ENCODE measurements around the gene TESK1.

TESK1 gene

DNA sequence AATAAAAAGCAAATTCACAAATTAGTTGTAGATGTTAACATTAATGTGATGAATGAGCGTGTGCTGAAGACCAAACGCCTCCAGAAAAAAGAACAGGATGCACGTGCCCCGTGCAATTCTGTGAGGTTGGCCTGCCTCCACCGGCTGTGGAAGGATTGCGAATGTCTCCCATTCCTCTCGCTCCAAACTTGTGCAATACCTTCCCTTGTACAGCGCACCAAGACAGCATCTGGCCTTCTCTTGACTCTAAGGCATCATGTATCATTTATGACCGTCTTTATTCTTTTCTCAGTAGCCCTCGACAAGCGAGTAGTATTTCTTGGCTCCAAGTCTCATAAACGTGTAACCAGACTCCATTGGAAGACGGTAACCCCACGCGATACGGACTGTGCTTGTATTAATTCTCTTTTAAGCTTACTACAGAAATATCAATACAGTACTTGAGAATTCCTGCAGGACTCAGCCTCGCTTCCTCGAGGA, 1.5 kb upstream of the TESK1 start:
- peak overlapping the region; percentile 91 for H3K27ac ChIP-seq
- TF ChIP-seq, protein P1, sequence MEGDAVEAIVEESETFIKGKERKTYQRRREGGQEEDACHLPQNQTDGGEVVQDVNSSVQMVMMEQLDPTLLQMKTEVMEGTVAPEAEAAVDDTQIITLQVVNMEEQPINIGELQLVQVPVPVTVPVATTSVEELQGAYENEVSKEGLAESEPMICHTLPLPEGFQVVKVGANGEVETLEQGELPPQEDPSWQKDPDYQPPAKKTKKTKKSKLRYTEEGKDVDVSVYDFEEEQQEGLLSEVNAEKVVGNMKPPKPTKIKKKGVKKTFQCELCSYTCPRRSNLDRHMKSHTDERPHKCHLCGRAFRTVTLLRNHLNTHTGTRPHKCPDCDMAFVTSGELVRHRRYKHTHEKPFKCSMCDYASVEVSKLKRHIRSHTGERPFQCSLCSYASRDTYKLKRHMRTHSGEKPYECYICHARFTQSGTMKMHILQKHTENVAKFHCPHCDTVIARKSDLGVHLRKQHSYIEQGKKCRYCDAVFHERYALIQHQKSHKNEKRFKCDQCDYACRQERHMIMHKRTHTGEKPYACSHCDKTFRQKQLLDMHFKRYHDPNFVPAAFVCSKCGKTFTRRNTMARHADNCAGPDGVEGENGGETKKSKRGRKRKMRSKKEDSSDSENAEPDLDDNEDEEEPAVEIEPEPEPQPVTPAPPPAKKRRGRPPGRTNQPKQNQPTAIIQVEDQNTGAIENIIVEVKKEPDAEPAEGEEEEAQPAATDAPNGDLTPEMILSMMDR (IDR thresholded peaks at IDR 0.05) = no peak
- TF ChIP-seq ZFX (IDR thresholded peaks at IDR 0.05; ENCODE audit: borderline replicate concordance) = no peak

DNA sequence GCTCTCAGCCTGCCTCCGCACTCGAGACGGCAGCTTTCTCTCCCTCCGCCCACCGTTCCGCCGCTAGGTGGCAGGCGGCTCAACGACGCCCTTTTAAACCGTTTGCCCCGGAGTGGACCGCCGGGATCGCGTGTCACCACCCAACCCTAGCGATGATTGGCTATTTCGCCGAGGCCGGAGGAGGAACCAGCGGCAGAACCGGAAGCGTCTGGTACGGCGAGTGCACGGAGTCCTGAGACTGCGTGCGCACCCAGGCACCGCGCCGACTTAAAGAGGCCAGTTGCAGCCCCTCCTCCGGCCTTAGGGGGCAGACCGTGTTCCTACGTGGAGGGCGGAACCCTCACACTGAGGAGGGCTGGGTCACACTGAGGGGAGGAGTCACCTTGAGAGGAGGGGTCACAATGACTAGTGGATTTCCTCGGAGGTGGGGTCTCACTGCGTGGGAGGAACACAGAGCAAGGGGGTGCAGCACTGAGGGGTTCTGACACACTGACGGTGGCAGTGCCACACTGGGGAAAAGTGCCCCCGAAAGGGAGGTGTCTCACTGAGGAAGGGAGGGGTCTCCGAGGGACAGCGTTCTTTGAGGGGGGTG, 980 bp upstream of the TESK1 start:
- TF ChIP-seq ZFX (IDR thresholded peaks at IDR 0.05; ENCODE audit: borderline replicate concordance) = no peak
- TF ChIP-seq, protein P1 (IDR thresholded peaks at IDR 0.05) = peak; percentile 98
- H3K27ac ChIP-seq = peak overlapping the region; percentile 91

DNA sequence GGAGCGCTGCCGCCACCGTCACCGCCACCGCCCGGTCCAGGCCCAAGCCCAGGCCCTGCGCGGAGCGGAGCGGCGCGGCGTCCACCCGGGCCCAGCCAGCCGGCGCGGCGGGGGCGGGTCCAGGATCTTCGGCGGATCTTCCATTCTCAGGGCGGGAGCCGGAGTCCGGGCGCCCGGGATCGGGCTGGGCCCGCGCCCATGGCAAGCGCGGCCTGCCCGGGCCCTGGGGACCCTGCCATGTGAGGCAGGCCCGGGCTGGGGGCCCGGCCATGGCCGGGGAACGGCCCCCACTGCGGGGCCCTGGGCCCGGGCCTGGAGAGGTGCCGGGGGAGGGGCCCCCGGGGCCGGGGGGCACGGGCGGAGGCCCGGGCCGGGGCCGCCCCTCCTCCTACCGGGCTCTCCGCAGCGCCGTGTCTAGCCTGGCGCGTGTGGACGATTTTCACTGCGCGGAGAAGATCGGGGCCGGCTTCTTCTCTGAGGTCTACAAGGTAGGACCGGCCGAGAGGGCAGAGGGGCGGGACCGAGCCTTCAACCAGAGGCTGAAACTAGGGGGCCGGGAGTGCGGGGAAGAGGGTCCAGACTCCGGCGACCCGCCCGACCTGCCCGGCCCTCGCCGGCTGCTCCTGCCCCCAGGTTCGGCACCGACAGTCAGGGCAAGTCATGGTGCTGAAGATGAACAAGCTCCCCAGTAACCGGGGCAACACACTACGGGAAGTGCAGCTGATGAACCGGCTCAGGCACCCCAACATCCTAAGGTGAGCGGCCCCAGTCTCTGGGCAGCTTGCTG, 482 bp downstream of the TESK1 start:
- TF ChIP-seq ZFX (IDR thresholded peaks at IDR 0.05; ENCODE audit: borderline replicate concordance) = no peak
- TF ChIP-seq, protein P1 (IDR thresholded peaks at IDR 0.05) = no peak
- H3K27ac ChIP-seq = peak overlapping the region; percentile 91

DNA sequence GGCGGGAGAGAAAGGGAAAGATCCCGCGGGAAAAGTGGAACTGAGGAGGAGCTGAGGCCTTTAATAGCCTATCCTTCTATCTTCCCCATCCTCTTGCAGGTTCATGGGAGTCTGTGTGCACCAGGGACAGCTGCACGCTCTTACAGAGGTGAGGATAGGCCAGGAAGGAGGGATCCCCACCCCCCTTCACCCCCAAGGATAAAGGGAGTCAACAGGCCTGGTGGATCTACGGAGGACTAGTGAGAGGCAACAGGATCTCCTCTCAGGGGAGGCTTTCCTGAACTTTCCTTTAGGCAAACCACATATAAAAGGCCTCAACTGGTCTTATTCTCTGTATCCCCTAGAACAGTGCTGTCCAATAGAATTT, 1.1 kb downstream of the TESK1 start:
- TF ChIP-seq, protein P1 (IDR thresholded peaks at IDR 0.05) = no peak
- TF ChIP-seq ZFX (IDR thresholded peaks at IDR 0.05; ENCODE audit: borderline replicate concordance) = no peak
- H3K27ac ChIP-seq = peak overlapping the region; percentile 91

DNA sequence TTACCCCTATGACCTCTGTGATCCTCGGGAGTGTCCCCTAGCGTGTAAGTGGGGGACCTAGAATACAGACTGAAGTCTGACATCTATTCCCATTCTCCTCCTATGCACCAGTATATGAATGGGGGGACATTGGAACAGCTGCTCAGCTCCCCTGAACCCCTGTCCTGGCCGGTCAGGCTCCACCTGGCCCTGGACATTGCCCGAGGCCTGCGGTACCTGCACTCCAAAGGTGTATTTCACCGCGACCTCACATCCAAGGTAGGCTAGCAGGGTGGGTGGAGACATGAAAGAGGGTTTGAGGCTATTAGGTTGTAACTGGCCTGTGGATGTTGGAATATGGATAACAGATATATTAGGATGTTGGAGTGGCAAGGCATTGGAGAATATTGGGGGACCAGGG, 1.7 kb downstream of the TESK1 start:
- no peak overlapping the region; the same call in 1 of the 2 replicates for H3K27ac ChIP-seq
- no peak for TF ChIP-seq ZFX (IDR thresholded peaks at IDR 0.05; ENCODE audit: borderline replicate concordance)
- TF ChIP-seq, protein P1 (IDR thresholded peaks at IDR 0.05) = no peak

DNA sequence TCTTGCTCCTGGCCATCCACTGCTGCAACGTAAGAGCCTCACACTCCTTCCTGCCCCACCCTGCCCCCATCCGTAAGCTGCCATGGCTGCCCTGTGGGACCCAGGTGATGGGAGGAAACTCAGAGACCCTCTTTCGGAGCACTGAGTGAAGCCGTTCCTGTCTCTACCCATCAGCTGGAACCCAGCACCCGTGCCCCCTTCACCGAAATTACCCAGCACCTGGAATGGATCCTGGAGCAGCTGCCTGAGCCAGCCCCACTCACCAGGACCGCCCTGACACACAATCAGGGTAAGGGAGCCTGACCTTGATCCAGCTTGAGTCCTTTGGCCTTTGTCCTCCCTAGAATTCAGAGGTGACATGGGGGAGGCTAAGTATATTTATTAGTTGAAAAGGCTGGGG, 3.2 kb downstream of the TESK1 start:
- no peak overlapping the region for H3K27ac ChIP-seq
- TF ChIP-seq, protein P1 (IDR thresholded peaks at IDR 0.05) = no peak

All from 22Rv1 (cell line).